ENCODE data around the gene RASA2.

RASA2 gene

DNA sequence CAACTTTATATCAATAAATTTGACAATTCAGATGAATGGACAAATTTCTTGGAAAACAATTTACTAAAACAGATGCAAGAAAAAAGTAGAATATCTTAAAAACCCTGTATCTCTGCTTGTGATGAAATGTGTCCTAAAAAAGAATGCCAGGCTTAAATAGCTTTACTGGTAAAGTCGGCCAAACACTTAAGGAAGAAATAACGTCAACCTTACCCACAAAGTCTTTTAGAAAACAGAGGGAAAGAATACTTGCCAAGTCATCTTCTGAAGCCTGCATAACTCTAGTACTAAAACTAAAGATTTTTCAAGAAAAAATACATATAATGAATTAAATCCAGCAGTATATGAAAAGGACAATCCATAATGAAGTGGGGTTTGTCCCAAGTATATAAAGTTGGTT lies 111.1 kb downstream of the RASA2 start:
- Histone ChIP-seq H3K36me3 (replicated peaks) (peaks cover 33% of the 10 kb centered on the region), H3K27me3 (replicated peaks) (no peaks in the 10 kb centered on the region), H3K27ac (no peak overlapping the region), H3K4me3 (ENCODE audit: low read depth, low read length) (no peak overlapping the region)
- TF ChIP-seq, protein P1, sequence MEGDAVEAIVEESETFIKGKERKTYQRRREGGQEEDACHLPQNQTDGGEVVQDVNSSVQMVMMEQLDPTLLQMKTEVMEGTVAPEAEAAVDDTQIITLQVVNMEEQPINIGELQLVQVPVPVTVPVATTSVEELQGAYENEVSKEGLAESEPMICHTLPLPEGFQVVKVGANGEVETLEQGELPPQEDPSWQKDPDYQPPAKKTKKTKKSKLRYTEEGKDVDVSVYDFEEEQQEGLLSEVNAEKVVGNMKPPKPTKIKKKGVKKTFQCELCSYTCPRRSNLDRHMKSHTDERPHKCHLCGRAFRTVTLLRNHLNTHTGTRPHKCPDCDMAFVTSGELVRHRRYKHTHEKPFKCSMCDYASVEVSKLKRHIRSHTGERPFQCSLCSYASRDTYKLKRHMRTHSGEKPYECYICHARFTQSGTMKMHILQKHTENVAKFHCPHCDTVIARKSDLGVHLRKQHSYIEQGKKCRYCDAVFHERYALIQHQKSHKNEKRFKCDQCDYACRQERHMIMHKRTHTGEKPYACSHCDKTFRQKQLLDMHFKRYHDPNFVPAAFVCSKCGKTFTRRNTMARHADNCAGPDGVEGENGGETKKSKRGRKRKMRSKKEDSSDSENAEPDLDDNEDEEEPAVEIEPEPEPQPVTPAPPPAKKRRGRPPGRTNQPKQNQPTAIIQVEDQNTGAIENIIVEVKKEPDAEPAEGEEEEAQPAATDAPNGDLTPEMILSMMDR (IDR thresholded peaks at IDR 0.05; ENCODE audit: low read depth, low read length, missing control alignments): no peak
- DNase-seq: no peak
- in situ Hi-C loops (cut with HindIII; ENCODE audit: low pct_ligation_motif_present, low sequenced_read_pairs): no loop called here

DNA sequence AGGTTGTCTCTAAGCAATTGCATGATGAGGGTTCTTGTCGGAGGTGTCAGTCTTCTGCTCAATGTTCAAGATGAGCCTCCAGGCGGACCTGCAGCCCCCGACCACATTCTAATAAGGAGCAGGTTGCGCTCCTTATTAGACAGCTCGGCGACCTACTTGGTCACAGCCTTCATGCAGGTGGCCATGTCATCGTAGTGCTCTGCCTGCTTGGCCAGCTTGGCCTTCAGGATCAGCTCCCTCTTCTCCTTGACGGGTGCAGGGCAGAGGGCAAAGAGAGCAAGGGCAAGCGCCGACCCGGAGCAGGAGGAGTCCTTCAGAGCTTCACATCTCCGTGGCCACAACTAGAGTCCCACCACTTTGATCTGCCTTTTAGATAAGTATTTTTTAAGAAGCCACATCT lies 113.5 kb downstream of the RASA2 start:
- Histone ChIP-seq H3K27me3 (replicated peaks) (no peaks in the 10 kb centered on the region), H3K27ac (no peak overlapping the region), H3K36me3 (replicated peaks) (peaks cover 27% of the 10 kb centered on the region), H3K4me3 (ENCODE audit: low read depth, low read length) (no peak overlapping the region)
- in situ Hi-C loops (cut with HindIII; ENCODE audit: low pct_ligation_motif_present, low sequenced_read_pairs): no loop called here
- no peak for DNase-seq
- TF ChIP-seq, protein P1 (IDR thresholded peaks at IDR 0.05; ENCODE audit: low read depth, low read length, missing control alignments): no peak

DNA sequence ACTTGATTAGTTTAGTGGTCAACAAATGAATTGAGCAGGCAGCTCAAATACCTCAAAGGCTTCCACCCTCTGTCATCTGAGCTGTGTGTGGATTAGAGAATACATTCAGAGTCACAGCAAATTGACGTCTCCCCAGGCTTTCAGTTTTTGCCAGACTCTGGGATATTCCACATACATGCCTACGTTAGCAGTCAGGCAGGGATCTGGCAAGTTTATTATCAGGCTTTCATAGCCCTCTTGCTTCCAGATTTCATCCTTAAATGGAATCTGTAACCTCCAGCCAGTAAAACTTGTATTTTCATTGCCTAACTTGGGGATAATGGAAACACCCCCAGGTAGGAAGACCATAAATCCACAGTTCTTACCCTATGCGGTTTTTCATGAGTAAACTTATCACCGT lies 115.9 kb downstream of the RASA2 start:
- H3K36me3 ChIP-seq (replicated peaks): peaks cover 20% of the 10 kb centered on the region
- no peak for DNase-seq
- in situ Hi-C loops (cut with HindIII; ENCODE audit: low pct_ligation_motif_present, low sequenced_read_pairs): no loop called here

DNA sequence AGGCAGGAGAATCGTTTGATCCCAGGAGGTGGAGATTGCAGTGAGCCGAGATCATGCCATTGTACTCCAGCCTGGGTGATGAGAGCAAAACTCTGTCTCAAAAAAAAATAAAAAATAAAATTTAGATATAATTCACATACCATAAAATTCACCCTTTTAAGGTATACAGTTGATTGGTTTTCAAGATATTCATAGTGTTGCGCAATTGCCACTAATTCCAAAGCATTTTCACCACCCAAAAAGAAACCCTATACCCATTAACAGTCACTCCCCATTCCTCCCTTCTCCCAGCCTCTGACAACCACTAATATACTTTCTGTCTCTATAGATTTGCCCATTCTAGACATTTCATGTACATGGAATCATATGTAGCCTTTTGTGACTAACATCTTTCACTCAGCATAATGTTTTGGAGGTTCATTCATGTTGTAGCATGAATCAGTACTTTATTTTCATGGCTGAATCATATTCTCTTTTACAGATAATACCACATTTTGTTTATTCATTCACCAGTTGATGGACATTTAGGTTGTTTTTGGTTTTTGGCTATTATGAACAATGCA lies 116.7 kb downstream of the RASA2 start:
- peaks cover 21% of the 10 kb centered on the region for H3K36me3 ChIP-seq (replicated peaks)
- in situ Hi-C loops (cut with HindIII; ENCODE audit: low pct_ligation_motif_present, low sequenced_read_pairs): no loop called here
- DNase-seq: no peak
- no peak overlapping the region for H3K4me3 ChIP-seq (ENCODE audit: low read depth, low read length)
- TF ChIP-seq, protein P1 (IDR thresholded peaks at IDR 0.05; ENCODE audit: low read depth, low read length, missing control alignments): no peak
- H3K27me3 ChIP-seq (replicated peaks): no peaks in the 10 kb centered on the region
- no peak overlapping the region for H3K27ac ChIP-seq

More for the DNA sequence above, 115.9 kb downstream of the RASA2 start:
- Histone ChIP-seq H3K27me3 (replicated peaks) (no peaks in the 10 kb centered on the region), H3K4me3 (ENCODE audit: low read depth, low read length) (no peak overlapping the region), H3K27ac (no peak overlapping the region)
- TF ChIP-seq, protein P1 (IDR thresholded peaks at IDR 0.05; ENCODE audit: low read depth, low read length, missing control alignments): no peak

DNA sequence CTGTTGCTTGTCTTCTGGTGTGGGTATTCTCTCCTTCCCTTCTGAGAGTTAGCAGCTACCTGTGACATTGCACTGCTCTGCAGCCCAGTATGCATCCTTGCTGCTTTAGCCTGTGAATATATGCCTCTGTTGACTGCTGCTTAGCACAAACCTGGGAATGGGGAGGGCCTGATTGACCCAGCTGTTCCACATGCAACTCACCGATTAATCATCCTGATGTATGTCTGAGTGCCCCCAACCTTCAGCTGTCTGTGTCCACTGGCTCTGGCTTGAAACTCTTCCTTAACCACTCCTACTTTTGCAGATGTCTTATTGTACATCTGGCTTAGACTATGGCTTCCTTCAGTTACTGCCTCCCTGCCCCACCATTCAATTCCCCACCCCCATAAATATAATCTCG lies 119.1 kb downstream of the RASA2 start:
- no peaks in the 10 kb centered on the region for H3K27me3 ChIP-seq (replicated peaks)
- no peak overlapping the region for H3K4me3 ChIP-seq (ENCODE audit: low read depth, low read length)
- TF ChIP-seq, protein P1 (IDR thresholded peaks at IDR 0.05; ENCODE audit: low read depth, low read length, missing control alignments): no peak
- peak; percentile 5 for DNase-seq
- no peak overlapping the region for H3K27ac ChIP-seq
- H3K36me3 ChIP-seq (replicated peaks): peaks cover 25% of the 10 kb centered on the region
- in situ Hi-C loops (cut with HindIII; ENCODE audit: low pct_ligation_motif_present, low sequenced_read_pairs): no loop called here

DNA sequence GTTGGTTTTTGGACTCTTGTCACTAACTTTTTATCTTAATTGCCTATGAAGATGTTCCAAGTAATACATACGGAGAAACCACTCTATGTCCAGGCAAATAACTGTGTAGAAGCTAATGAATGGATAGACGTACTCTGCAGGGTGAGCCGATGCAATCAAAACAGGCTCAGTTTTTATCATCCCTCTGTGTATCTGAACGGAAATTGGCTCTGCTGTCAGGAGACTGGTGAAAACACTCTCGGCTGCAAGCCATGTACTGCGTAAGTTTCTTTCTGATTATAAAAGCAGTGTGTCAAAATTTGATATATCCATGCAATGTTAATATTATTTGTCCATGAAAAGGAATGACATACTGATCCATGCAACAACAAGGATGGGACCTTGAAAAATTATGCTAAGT lies 121.6 kb downstream of the RASA2 start:
- Histone ChIP-seq H3K27me3 (replicated peaks) (no peaks in the 10 kb centered on the region), H3K27ac (no peak overlapping the region), H3K4me3 (ENCODE audit: low read depth, low read length) (no peak overlapping the region), H3K36me3 (replicated peaks) (peaks cover 32% of the 10 kb centered on the region)
- in situ Hi-C loops (cut with HindIII; ENCODE audit: low pct_ligation_motif_present, low sequenced_read_pairs): no loop called here
- TF ChIP-seq, protein P1 (IDR thresholded peaks at IDR 0.05; ENCODE audit: low read depth, low read length, missing control alignments): no peak
- DNase-seq: no peak
